SK-N-DZ (cell line): ENCODE data around the gene MCRIP2.

Experiments
- DNase-seq: peaks from one replicate; pipeline ENCODE4 v3.0.0-alpha.2; 2015; ENCODE audit warnings: low spot score

The MCRIP2 gene

GRCh38 chr16:669666-670065, 28.0 kb downstream of the MCRIP2 start:
- DNase-seq = no peak

DNA sequence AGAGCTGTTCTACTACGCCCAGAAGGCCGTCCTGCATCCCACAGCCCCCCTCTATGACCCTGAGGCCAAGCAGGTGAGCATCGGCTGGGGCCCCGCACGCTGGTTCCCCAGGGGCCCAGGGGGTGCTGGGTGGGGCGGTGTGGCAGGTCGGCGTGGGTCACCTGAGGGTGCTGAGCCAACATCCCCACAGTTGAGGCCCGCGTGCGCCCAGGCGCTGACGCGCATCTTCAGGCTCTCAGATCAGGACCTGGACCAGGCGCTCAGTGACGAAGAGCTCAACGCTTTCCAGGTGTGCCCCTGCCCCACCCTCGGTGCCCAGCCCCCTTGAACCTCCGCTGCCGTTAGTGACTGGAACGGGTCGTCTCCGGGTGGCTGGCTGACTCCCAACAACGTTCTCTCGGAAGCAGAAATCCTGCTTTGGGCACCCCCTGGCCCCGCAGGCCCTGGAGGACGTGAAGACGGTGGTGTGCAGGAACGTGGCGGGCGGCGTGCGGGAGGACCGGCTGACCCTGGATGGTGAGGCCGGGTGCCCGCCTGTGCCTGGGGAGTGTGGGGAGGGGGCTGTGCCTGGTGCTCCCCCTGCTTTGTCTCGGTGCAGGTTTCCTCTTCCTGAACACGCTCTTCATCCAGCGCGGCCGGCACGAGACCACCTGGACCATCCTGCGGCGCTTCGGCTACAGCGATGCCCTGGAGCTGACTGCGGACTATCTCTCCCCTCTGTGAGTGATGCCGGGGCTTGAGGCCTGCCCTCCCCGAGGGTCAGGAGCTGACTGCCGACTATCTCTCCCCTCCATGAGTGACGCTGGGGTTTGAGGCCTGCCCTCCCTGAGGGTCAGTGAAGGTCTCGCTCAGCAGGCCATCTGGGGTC, 29.1 kb downstream of the MCRIP2 start:
- no peak for DNase-seq

GRCh38 chr16:671353-672131, 29.9 kb downstream of the MCRIP2 start:
- DNase-seq = no peak

GRCh38 chr16:672371-672770, 30.7 kb downstream of the MCRIP2 start:
- DNase-seq = no peak

GRCh38 chr16:672851-673250, 31.2 kb downstream of the MCRIP2 start:
- no peak for DNase-seq

DNA sequence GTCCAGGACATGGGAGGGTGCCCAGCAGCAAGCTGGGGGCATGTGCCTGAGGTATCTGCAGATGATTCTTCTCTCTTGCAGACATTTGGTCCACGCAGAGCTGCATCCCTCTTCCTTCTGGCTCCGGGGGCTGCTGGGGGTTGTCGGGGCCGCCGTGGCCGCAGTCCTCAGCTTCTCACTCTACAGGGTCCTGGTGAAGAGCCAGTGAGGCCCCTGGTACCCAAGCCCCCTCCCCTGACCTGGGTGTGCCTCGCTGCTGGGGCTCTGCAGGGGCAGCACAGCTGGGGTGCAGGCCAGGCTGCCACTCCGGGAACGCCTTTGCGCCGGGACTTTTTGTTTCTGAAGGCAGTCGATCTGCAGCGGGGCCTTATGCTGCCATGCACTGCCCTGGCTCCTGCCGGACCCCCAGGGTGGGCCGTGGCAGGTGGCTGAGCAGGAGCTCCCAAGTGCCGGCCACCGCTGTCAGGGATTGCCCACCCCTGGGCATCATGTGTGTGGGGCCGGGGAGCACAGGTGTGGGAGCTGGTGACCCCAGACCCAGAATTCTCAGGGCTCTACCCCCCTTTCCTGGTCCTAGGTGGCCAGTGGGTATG, 31.9 kb downstream of the MCRIP2 start:
- no peak for DNase-seq

DNA sequence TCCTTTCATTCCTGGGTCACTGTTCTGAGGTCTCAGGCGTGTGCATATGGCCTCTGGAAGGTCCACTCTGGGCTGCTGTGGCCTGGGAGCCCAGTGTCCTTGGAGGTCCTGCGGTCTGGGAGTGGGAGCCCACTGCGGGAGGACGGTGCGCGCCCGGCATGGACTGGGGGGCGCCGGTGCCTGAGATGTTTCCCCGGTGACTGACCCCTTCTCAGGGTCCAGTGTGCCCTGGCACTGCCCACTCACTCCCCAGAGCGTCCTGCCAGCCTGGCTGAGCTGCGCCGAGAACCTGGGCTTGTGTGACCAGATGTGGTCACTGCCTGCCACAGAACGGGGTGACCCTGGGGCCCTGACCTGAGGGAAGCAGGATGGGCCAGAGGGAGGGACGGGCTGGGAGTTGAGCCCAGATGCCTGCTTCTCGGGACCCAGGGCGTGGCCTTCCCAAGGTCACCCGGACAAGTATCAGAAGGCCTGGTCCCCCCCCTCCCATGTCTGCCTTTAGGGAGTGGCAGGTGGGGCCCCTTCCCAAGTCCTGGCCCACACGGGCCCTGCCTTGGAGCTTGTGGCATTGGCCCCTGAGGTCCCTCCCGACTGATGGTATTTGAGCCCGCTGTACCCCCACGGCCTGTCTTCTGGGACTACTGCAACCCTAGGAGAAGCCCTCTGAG, 32.7 kb downstream of the MCRIP2 start:
- DNase-seq = no peak

GRCh38 chr16:674968-675883, 33.6 kb downstream of the MCRIP2 start, which contains the start of gene RHBDL1:
Gene RHBDL1, plus strand, starts transcription at chr16:675671. Its CDS starts 120 bp downstream, at chr16:675791.
- DNase-seq = peak; percentile 54

DNA sequence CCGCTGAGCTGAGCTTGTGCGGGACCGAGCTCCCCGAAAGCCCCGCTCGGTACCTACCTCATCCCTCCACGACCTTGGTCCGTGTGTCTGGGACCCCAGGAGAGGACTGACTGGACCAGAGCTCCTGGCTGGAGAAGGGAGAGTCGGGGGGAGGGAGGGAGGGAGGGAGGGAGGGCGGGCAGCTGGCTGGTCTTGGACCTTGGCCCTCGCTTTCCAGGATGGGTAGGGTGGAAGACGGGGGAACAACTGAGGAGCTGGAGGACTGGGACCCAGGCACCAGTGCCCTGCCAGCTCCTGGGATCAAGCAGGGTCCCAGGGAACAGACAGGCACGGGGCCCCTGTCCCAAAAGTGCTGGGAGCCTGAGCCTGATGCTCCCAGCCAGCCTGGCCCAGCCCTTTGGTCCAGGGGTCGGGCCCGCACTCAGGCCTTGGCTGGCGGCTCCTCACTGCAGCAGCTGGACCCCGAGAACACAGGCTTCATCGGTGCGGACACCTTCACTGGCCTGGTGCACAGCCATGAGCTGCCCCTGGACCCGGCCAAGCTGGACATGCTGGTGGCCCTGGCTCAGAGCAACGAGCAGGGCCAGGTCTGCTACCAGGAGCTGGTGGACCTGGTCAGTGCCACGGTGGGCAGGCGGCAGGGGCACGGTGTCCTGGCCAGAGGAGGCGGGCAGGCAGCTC, 34.4 kb downstream of the MCRIP2 start:
- no peak for DNase-seq

DNA sequence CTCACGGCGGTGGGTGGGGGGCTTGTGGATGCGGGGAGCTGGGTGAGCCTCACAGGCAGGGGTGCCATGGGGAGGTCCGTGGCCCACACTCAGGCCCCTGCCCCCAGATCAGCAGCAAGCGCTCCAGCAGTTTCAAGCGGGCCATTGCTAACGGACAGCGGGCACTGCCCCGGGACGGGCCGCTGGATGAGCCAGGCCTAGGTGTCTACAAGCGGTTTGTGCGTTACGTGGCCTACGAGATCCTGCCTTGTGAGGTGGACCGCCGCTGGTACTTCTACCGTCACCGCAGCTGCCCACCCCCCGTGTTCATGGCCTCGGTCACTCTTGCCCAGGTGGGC, 34.9 kb downstream of the MCRIP2 start:
- no peak for DNase-seq

DNA sequence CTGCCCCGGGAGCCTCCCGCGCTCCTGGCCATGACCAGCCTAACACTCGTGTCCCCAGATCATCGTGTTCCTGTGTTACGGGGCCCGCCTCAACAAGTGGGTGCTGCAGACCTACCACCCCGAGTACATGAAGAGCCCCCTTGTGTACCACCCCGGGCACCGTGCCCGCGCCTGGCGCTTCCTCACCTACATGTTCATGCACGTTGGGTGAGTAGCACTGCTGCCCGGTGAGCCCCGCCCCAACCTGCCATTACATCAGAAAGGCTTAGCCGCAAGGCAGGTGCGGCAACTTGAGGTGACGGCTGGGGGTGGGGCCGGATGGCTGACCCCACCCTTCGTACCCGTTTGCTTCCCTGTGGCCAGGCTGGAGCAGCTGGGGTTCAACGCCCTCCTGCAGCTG, 35.3 kb downstream of the MCRIP2 start:
- no peak for DNase-seq

DNA sequence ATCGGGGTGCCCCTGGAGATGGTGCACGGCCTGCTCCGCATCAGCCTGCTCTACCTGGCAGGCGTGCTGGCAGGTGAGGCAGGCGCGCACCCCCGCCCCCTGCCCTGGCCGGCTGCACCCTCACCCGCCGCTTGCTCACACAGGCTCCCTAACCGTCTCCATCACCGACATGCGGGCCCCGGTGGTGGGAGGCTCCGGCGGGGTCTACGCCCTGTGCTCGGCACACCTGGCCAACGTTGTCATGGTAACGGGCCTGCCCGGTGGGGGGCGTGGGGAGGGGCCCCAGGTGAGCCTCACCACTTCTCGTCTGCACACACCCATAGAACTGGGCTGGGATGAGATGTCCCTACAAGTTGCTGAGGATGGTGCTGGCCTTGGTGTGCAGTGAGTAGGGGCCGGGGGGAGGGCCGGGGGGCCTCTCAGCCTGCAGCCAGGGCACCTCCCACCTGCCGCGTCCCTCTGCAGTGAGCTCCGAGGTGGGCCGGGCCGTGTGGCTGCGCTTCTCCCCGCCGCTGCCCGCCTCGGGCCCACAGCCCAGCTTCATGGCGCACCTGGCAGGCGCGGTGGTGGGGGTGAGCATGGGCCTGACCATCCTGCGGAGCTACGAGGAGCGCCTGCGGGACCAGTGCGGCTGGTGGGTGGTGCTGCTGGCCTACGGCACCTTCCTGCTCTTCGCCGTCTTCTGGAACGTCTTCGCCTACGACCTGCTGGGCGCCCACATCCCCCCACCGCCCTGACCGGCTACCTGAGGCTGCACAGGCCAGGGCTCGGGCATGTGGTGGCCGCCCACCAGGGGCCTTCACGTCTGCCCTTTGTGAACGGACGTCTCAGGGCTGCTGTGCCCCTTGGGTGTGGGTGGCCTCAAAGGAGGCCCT, 35.9 kb downstream of the MCRIP2 start:
- DNase-seq = no peak

GRCh38 chr16:678209-678857, 36.7 kb downstream of the MCRIP2 start:
- DNase-seq = no peak

- DNase-seq = peak; percentile 88
These were observed 37.5 kb downstream of the MCRIP2 start for GRCh38 chr16:678858-679813.

DNA sequence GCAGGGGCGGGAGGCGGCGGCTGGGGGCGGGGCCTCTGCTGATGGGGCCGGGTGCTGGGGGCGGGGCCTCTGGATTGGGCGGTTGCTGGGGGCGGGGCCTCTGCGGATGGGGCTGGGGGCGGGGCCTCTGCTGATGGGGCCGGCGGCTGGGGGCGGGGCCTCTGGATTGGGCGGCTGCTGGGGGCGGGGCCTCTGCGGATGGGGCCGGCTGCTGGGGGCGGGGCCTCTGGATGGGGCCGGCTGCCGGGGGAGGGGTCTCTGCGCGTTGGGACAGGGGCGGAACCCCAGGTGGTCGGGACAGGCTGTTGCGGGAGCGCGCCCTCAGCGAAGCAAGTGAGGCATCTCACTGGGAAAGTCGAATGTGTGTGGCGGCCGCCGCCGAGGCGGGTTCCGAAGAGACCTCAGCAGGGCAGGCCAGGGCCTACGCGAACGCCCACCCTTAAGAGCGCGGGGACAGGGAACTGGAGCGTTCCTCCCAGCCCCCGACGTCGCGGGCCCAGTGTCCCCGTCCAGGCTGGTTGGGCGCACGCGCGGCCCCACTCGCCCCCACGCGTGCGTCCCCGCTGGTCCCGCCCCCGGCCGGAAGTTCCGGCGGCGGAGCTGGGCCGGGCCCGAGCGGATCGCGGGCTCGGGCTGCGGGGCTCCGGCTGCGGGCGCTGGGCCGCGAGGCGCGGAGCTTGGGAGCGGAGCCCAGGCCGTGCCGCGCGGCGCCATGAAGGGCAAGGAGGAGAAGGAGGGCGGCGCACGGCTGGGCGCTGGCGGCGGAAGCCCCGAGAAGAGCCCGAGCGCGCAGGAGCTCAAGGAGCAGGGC, 38.4 kb downstream of the MCRIP2 start, which contains the start of gene STUB1:
TSS of gene STUB1 (plus strand) at position 597 of the 811 bp plus-strand sequence. CDS start at position 713, 116 bp downstream.
- peak; percentile 88 for DNase-seq

GRCh38 chr16:680625-680945, 39.0 kb downstream of the MCRIP2 start:
- no peak for DNase-seq
